ENCODE data around the gene TMEM273.

- TF ChIP-seq CTCF (IDR thresholded peaks at IDR 0.05) (no peak), POLR2A (IDR thresholded peaks at IDR 0.05) (no peak)
Measured at GRCh38 chr10:49143249-49143648, 44.9 kb downstream of the TMEM273 start.

Data from lower leg skin (tissue), 3 donors.